ENCODE results near the gene IL10. TPM values are rescaled to one million over a fixed set of nuclear protein-coding genes. Genes with fewer than 3 reads are reported as not detected.

IL10 gene
- polyA plus RNA-seq, 1 donor: 0.91 TPM

DNA sequence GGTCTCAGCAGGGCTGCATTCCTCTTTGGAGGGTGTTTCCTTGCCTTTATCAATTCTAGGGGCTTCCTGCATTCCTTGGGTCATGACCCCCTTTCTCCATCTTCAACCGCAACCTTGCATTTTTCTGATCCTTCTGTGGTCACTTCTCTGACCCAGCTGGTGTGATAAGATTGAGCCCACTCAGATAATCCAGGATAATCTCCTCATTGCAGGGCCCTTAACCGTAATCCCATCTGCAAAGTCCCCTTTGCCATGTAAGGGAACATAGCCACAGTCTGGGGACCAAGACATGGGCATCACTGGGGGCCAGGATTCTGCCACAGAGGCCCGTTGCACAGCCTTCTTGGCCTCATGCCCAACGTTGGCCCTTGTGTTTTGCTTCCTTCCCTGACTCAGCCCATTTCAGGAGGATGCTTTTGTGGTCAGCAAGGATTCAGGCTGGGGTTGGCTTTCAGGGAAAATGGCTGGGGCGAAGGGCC, 36.7 kb downstream of the IL10 start:
- H3K27me3 ChIP-seq (ENCODE audit: control insufficient read depth, insufficient read depth, low read length): no peaks in the 10 kb centered on the region
- no CpG with 5 or more reads among the region's 5 CpGs for WGBS (ENCODE audit: insufficient coverage, low lambda C conversion rate)
- peaks cover 55% of the 10 kb centered on the region for H3K36me3 ChIP-seq (ENCODE audit: control insufficient read depth, insufficient read depth, low read length)
- H3K27ac ChIP-seq (ENCODE audit: low read length): no peak overlapping the region
- DNase-seq: no peak
- no peak overlapping the region for H3K4me3 ChIP-seq (ENCODE audit: low read length)
- no peaks in the 10 kb centered on the region for H3K4me1 ChIP-seq (ENCODE audit: control insufficient read depth, insufficient read depth, low read length)
- no peaks in the 10 kb centered on the region for H3K9me3 ChIP-seq (ENCODE audit: control insufficient read depth, low read depth, low read length)

DNA sequence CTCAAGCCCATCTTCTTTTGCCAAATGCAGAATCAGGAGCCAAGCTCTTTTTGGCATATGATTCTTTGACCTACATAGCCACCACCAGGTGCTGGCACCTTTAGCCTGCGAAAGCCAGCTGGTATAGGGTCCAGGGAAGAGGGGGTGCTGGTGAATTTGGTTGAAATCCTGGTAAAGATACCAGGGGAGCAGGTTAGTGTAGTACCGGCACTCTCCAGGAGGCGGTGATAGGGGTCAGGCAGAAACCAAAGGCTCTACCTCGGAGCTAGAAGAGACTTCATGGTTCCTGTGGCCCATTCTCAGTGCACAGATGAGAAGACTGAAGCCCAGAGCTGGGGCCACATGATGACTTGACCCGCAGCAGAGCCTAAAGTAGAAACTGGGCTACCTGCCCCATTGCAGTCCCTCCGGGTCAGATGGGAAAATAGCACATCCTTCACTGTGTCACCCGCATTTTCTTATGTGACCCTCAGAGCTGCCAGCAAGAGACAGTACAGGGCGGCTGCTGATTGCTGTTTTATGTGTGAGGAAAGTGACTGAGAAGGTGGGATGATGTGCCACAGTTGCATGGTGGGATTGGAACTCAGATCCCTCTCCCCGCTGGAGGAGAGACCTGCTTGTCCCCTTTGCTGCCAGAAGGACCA, 37.7 kb downstream of the IL10 start:
- no peaks in the 10 kb centered on the region for H3K4me1 ChIP-seq (ENCODE audit: control insufficient read depth, insufficient read depth, low read length)
- no peak overlapping the region for H3K27ac ChIP-seq (ENCODE audit: low read length)
- DNase-seq: no peak
- no peaks in the 10 kb centered on the region for H3K9me3 ChIP-seq (ENCODE audit: control insufficient read depth, low read depth, low read length)
- no peaks in the 10 kb centered on the region for H3K27me3 ChIP-seq (ENCODE audit: control insufficient read depth, insufficient read depth, low read length)
- peaks cover 64% of the 10 kb centered on the region for H3K36me3 ChIP-seq (ENCODE audit: control insufficient read depth, insufficient read depth, low read length)
- WGBS (ENCODE audit: insufficient coverage, low lambda C conversion rate): no CpG with 5 or more reads among the region's 9 CpGs
- H3K4me3 ChIP-seq (ENCODE audit: low read length): no peak overlapping the region

DNA sequence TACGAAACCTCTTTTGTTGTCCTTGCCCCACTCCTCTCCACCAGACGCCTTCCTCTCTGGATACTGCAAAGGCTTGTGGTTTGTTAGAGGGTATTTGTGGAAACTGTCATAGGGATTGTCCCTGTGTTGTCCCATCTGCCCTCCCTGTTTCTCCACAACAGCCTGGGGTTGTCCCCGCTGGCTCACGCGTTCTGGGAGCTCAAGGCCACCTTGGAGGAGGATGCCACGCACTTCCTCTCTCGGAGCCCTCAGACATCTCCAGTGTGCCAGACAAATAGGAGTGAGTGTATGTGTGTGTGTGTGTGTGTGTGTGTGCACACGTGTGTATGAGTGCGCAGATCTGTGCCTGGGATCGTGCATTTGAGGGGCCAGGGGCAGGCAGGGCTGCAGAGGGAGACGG, 39.3 kb downstream of the IL10 start:
- no peak overlapping the region for H3K27ac ChIP-seq (ENCODE audit: low read length)
- DNase-seq: no peak
- peaks cover 76% of the 10 kb centered on the region for H3K36me3 ChIP-seq (ENCODE audit: control insufficient read depth, insufficient read depth, low read length)
- H3K4me1 ChIP-seq (ENCODE audit: control insufficient read depth, insufficient read depth, low read length): no peaks in the 10 kb centered on the region
- no peaks in the 10 kb centered on the region for H3K9me3 ChIP-seq (ENCODE audit: control insufficient read depth, low read depth, low read length)
- no peak overlapping the region for H3K4me3 ChIP-seq (ENCODE audit: low read length)
- no peaks in the 10 kb centered on the region for H3K27me3 ChIP-seq (ENCODE audit: control insufficient read depth, insufficient read depth, low read length)
- no CpG with 5 or more reads among the region's 11 CpGs for WGBS (ENCODE audit: insufficient coverage, low lambda C conversion rate)

DNA sequence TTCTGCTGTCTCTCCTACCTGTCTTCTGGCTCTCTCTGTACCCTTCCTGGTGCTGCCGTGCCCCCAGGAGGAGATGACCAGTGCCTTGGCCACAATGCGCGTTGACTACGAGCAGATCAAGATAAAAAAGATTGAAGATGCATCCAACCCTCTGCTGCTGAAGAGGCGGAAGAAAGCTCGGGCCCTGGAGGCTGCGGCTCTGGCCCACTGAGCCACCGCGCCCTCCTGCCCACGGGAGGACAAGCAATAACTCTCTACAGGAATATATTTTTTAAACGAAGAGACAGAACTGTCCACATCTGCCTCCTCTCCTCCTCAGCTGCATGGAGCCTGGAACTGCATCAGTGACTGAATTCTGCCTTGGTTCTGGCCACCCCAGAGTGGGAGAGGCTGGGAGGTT, 39.8 kb downstream of the IL10 start:
- H3K36me3 ChIP-seq (ENCODE audit: control insufficient read depth, insufficient read depth, low read length): peaks cover 76% of the 10 kb centered on the region
- H3K4me1 ChIP-seq (ENCODE audit: control insufficient read depth, insufficient read depth, low read length): no peaks in the 10 kb centered on the region
- no peaks in the 10 kb centered on the region for H3K27me3 ChIP-seq (ENCODE audit: control insufficient read depth, insufficient read depth, low read length)
- H3K27ac ChIP-seq (ENCODE audit: low read length): no peak overlapping the region
- no peak for DNase-seq
- WGBS (ENCODE audit: insufficient coverage, low lambda C conversion rate): no CpG with 5 or more reads among the region's 11 CpGs
- H3K9me3 ChIP-seq (ENCODE audit: control insufficient read depth, low read depth, low read length): no peaks in the 10 kb centered on the region
- no peak overlapping the region for H3K4me3 ChIP-seq (ENCODE audit: low read length)

DNA sequence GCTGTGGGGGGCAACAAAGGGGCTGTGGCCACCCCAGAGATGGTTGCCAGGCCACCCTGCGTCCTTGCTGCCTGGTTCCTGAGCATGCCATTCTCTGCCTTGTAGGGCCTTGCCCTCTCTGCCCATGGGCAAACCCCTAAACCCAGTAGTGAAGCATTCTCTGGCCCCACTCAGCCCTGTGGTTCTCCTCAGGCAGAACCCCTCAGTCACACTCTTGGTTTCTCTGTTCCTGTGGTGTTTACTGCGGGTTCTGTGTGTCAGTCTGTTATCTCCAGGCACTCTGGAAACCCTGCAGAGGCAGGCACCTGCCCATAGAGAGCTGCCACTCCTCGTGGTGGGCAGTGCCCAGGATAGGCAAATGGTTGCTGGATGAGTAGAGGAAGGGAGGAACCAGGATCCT, 42.8 kb downstream of the IL10 start:
- H3K27ac ChIP-seq (ENCODE audit: low read length): no peak overlapping the region
- no peaks in the 10 kb centered on the region for H3K4me1 ChIP-seq (ENCODE audit: control insufficient read depth, insufficient read depth, low read length)
- H3K27me3 ChIP-seq (ENCODE audit: control insufficient read depth, insufficient read depth, low read length): no peaks in the 10 kb centered on the region
- H3K4me3 ChIP-seq (ENCODE audit: low read length): no peak overlapping the region
- H3K9me3 ChIP-seq (ENCODE audit: control insufficient read depth, low read depth, low read length): no peaks in the 10 kb centered on the region
- no CpG with 5 or more reads among the region's 3 CpGs for WGBS (ENCODE audit: insufficient coverage, low lambda C conversion rate)
- no peak for DNase-seq
- H3K36me3 ChIP-seq (ENCODE audit: control insufficient read depth, insufficient read depth, low read length): peaks cover 59% of the 10 kb centered on the region

DNA sequence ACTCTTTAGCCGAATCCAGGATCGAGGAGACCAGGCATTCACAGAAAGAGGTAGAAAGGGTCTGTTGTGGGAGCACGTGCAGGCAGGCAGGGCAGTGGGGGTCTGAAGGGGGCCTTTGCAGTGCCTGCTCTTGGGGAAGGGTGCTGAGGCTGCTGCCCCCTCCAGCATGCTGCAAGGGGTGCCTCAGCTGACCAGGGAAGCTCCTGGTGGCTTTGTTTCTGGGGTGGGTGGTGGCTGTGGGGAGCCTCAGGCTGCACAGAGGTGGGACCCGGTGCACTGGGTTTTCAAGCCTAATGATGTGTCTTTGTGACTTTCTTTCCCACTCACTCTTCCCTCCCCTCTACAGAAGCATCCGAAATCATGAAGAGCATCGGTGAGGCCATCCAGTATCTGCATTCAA, 43.2 kb downstream of the IL10 start:
- Histone ChIP-seq H3K9me3 (ENCODE audit: control insufficient read depth, low read depth, low read length) (no peaks in the 10 kb centered on the region), H3K4me3 (ENCODE audit: low read length) (no peak overlapping the region), H3K27me3 (ENCODE audit: control insufficient read depth, insufficient read depth, low read length) (no peaks in the 10 kb centered on the region), H3K27ac (ENCODE audit: low read length) (no peak overlapping the region), H3K36me3 (ENCODE audit: control insufficient read depth, insufficient read depth, low read length) (peaks cover 54% of the 10 kb centered on the region), H3K4me1 (ENCODE audit: control insufficient read depth, insufficient read depth, low read length) (no peaks in the 10 kb centered on the region)
- no CpG with 5 or more reads among the region's 6 CpGs for WGBS (ENCODE audit: insufficient coverage, low lambda C conversion rate)
- DNase-seq: no peak

DNA sequence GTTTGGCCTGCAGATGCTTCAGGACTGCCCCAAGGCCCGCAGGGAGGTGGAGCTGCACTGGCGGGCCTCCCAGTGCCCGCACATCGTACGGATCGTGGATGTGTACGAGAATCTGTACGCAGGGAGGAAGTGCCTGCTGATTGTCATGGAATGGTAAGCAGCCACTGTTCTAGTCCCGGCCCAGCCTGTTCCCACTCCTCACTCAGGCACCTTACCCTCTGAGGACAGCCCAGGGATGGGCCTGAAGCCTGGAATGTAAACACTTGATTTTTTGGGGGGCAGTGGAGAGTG, 43.7 kb downstream of the IL10 start:
- Histone ChIP-seq H3K27ac (ENCODE audit: low read length) (no peak overlapping the region), H3K36me3 (ENCODE audit: control insufficient read depth, insufficient read depth, low read length) (peaks cover 50% of the 10 kb centered on the region), H3K27me3 (ENCODE audit: control insufficient read depth, insufficient read depth, low read length) (no peaks in the 10 kb centered on the region), H3K4me1 (ENCODE audit: control insufficient read depth, insufficient read depth, low read length) (no peaks in the 10 kb centered on the region), H3K9me3 (ENCODE audit: control insufficient read depth, low read depth, low read length) (no peaks in the 10 kb centered on the region), H3K4me3 (ENCODE audit: low read length) (no peak overlapping the region)
- no peak for DNase-seq
- no CpG with 5 or more reads among the region's 9 CpGs for WGBS (ENCODE audit: insufficient coverage, low lambda C conversion rate)

DNA sequence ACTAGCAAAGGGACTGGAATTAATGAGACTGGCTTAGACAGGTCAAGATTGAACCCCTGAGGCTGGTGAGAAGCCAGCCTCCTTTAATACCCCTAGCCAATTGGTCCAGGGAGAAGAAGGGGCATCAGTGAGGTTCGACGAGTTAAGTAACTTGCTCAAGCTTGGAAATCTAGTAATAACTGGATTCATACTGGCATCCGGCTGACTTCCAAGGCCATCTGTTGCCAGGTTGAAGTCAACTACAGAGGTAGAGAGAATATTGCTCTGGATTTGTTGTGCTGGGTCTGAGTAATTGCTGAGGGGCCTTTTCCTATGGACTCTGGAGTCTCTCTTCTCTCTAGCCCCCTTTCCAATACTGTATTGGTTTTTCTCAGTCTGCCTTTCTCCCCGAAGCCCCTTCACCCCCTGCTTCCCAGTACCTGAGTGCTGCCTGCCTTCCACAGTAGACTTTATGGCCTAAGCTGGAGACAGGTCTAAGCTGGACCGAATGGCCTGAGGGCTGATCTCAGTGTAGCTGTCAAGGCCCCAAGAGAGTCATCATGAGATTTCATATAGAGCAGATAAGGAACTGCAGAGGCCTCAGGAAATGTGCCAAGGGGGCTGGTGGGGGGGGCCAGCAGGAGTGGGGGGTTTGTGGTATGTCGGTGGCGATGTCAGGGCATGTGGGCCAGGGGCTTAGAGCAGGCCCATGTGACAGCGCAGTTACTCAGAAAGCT, 44.2 kb downstream of the IL10 start:
- Histone ChIP-seq H3K4me1 (ENCODE audit: control insufficient read depth, insufficient read depth, low read length) (no peaks in the 10 kb centered on the region), H3K27ac (ENCODE audit: low read length) (no peak overlapping the region), H3K9me3 (ENCODE audit: control insufficient read depth, low read depth, low read length) (no peaks in the 10 kb centered on the region), H3K36me3 (ENCODE audit: control insufficient read depth, insufficient read depth, low read length) (peaks cover 47% of the 10 kb centered on the region), H3K27me3 (ENCODE audit: control insufficient read depth, insufficient read depth, low read length) (no peaks in the 10 kb centered on the region), H3K4me3 (ENCODE audit: low read length) (no peak overlapping the region)
- no peak for DNase-seq
- WGBS (ENCODE audit: insufficient coverage, low lambda C conversion rate): no CpG with 5 or more reads among the region's 8 CpGs

DNA sequence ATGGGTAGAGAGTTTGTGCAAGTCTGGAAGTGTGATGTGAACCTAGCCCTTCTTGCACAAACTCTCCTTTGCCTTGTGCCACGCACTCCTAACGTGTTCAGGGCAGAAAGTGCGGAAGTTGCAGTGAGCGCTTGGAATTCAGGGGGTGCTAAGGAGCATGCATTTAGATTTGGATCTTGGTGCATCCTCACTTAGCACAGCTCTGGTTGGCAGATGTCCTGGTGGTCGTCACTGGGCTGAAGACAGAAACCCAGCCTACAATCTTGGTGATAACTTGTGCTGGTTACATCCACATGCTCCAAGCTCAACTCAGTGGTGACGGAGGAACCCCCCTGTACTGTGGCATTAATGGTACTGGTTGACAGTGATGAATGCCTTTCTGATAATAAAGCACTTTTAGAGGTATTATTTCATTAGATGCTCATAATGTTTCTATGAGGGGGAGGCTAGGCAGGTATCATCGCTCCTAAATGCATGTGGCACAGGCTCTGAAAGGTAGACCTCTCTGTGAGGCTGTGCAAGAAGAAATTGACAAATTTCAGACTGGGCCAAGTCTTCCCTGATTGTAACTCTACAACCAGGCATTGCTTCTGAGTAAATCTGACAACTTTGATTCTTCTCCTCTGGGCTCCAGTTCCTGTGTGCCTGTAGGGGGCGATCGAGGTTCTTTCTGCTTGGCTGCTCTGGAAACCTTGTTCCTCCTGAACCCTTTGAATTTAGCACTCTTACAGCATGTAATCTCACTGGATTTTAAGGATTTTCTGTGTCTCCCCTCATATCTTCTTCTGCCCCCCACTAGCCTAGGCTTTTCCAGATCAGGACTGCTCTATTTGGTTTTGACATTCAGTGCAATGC, 47.0 kb downstream of the IL10 start:
- Histone ChIP-seq H3K4me3 (ENCODE audit: low read length) (no peak overlapping the region), H3K4me1 (ENCODE audit: control insufficient read depth, insufficient read depth, low read length) (no peaks in the 10 kb centered on the region), H3K27ac (ENCODE audit: low read length) (no peak overlapping the region), H3K36me3 (ENCODE audit: control insufficient read depth, insufficient read depth, low read length) (peaks cover 19% of the 10 kb centered on the region), H3K9me3 (ENCODE audit: control insufficient read depth, low read depth, low read length) (no peaks in the 10 kb centered on the region), H3K27me3 (ENCODE audit: control insufficient read depth, insufficient read depth, low read length) (no peaks in the 10 kb centered on the region)
- no CpG with 5 or more reads among the region's 9 CpGs for WGBS (ENCODE audit: insufficient coverage, low lambda C conversion rate)
- DNase-seq: no peak

DNA sequence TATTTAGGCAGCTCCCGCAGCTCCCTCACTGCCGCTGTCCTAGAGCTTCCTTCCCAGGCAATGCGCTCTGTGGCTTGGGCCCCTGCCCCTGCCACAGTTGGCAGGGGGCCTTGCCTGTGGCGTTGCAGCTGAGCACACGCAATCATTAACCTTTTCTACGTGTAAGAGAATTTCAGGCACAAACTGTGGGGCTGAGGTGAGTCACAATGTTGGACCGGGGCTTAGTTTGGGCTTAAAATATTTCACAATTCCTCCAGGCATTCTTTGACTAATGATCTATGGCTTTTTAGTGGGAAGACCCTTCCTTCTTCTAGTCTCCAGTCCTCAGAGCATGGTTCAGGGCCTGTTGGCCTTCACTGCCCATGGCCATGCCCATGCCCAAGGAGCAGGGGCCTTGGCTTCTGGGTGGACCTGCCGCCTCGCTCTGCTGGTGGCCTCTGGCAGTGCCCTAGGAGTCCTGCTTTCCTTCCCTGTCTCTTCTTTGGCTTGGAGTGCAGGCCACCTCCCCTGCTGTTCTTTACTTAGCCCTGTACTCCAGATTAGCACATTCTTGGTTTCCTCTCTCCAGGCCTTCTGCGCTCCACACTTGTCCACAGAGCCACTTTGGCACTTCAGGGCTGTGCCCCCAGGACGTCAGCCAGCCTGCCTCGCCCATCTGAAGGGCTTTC, 48.4 kb downstream of the IL10 start:
- H3K9me3 ChIP-seq (ENCODE audit: control insufficient read depth, low read depth, low read length): no peaks in the 10 kb centered on the region
- no peak overlapping the region for H3K4me3 ChIP-seq (ENCODE audit: low read length)
- H3K27me3 ChIP-seq (ENCODE audit: control insufficient read depth, insufficient read depth, low read length): no peaks in the 10 kb centered on the region
- DNase-seq: no peak
- H3K4me1 ChIP-seq (ENCODE audit: control insufficient read depth, insufficient read depth, low read length): no peaks in the 10 kb centered on the region
- WGBS (ENCODE audit: insufficient coverage, low lambda C conversion rate): no CpG with 5 or more reads among the region's 12 CpGs
- H3K36me3 ChIP-seq (ENCODE audit: control insufficient read depth, insufficient read depth, low read length): peaks cover 5% of the 10 kb centered on the region
- no peak overlapping the region for H3K27ac ChIP-seq (ENCODE audit: low read length)
